ENCODE data around the gene BHLHE23. TPM values are rescaled to one million over a fixed set of nuclear protein-coding genes. Genes with fewer than 3 reads are reported as not detected.
A peak's percentile ranks its signal among the peaks of the same experiment; 100 is the strongest.
"Not testable (repeated sequence)": the region's sequence is repeated elsewhere in the genome, so short reads cannot be mapped to it uniquely, and the experiment has no call there.

The BHLHE23 gene
- total RNA-seq, 5 donors from 2014 or later (not counting 1 experiment from before 2014, with no cell fraction given) = not detected

GRCh38 chr20:62962891-62963613, 43.7 kb downstream of the BHLHE23 start:
- H3K27ac Mint-ChIP-seq = no peak overlapping the region
- DNase-seq = no peak
- H3K27me3 ChIP-seq (replicated peaks in 1 of 2; ENCODE audit: control insufficient read depth in 2 of 2, extremely low read depth in 1 of 2, insufficient read depth in 2 of 2, low read length in 1 of 2) = no peaks in the 10 kb centered on the region
- no peak overlapping the region for H3K27ac ChIP-seq (ENCODE audit: low read length)
- H3K4me1 Mint-ChIP-seq = peaks cover 0 to 11% (median 7%) of the 10 kb centered on the region in 3 donors
- peaks cover 0 to 22% of the 10 kb centered on the region in 2 experiments for H3K4me1 ChIP-seq (ENCODE audit: control insufficient read depth in 1 of 2, extremely low read depth in 1 of 2, insufficient read depth in 2 of 2, low read length in 2 of 2)
- ATAC-seq (replicated peaks in 1 of 4) = no peak
- 85% methylated on average over 29 of the region's 32 CpGs for WGBS (ENCODE audit: insufficient coverage)
- H3K27me3 Mint-ChIP-seq = no peaks in the 10 kb centered on the region
- no peaks in the 10 kb centered on the region for H3K9me3 Mint-ChIP-seq
- no peaks in the 10 kb centered on the region for H3K36me3 Mint-ChIP-seq
- no peak overlapping the region for H3K4me3 Mint-ChIP-seq
- ChIA-PET POLR2A (no interaction called here), CTCF (no interaction called here)
- H3K9me3 ChIP-seq = no peaks in the 10 kb centered on the region
- no peak overlapping the region for H3K4me3 ChIP-seq (ENCODE audit: control insufficient read depth in 1 of 2, extremely low read depth in 1 of 2, low read length in 1 of 2)
- no peaks in the 10 kb centered on the region for H3K36me3 ChIP-seq (ENCODE audit: control insufficient read depth in 2 of 2, extremely low read depth in 1 of 2, insufficient read depth in 1 of 2, low read length in 1 of 2)

DNA sequence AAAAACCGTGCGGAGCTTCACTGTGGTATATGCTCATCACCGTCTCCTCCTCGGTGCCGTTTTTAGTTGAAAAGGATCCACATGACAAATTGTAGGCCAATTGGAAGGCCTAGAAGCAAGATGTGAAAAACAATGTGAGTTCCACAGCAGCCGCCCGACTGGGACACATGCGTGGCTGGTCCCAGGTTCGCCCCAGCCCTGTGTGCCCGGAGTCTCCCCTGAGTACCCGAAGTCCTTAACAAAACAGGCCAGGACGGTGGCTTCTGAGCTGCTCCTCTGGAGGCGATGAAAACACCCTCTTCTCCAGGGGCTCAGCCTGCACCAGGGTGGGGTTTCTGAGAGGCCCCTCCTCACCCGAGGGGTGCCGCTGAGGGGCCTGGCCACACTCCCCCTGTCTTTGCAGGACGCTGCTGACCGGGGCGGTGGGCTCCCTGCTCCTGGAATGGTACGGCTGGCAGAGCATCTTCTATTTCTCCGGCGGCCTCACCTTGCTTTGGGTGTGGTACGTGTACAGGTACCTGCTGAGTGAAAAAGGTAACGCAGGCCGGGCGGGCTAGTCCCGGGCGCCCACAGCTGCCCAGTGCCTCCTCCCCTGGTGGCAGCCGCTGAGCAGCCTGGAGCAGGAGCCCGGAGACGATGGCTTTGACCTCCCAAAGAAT, 44.4 kb downstream of the BHLHE23 start:
- no peak overlapping the region for H3K4me3 Mint-ChIP-seq
- H3K9me3 ChIP-seq = no peaks in the 10 kb centered on the region
- H3K4me3 ChIP-seq (ENCODE audit: control insufficient read depth in 1 of 2, extremely low read depth in 1 of 2, low read length in 1 of 2) = no peak overlapping the region
- no peaks in the 10 kb centered on the region for H3K27me3 Mint-ChIP-seq
- H3K9me3 Mint-ChIP-seq = no peaks in the 10 kb centered on the region
- no peak for DNase-seq
- 87% methylated on average over 27 of the region's 30 CpGs for WGBS (ENCODE audit: insufficient coverage)
- CTCF ChIA-PET = no interaction called here
- ATAC-seq (replicated peaks in 1 of 4) = no peak
- H3K4me1 ChIP-seq (ENCODE audit: control insufficient read depth in 1 of 2, extremely low read depth in 1 of 2, insufficient read depth in 2 of 2, low read length in 2 of 2) = peaks cover 0 to 24% of the 10 kb centered on the region in 2 experiments
- H3K27ac Mint-ChIP-seq = no peak overlapping the region
- H3K4me1 Mint-ChIP-seq = peaks cover 0 to 11% (median 7%) of the 10 kb centered on the region in 3 donors
- no peaks in the 10 kb centered on the region for H3K36me3 Mint-ChIP-seq
- POLR2A ChIA-PET = no interaction called here
- no peaks in the 10 kb centered on the region for H3K27me3 ChIP-seq (replicated peaks in 1 of 2; ENCODE audit: control insufficient read depth in 2 of 2, extremely low read depth in 1 of 2, insufficient read depth in 2 of 2, low read length in 1 of 2)
- no peaks in the 10 kb centered on the region for H3K36me3 ChIP-seq (ENCODE audit: control insufficient read depth in 2 of 2, extremely low read depth in 1 of 2, insufficient read depth in 1 of 2, low read length in 1 of 2)
- no peak overlapping the region for H3K27ac ChIP-seq (ENCODE audit: low read length)

DNA sequence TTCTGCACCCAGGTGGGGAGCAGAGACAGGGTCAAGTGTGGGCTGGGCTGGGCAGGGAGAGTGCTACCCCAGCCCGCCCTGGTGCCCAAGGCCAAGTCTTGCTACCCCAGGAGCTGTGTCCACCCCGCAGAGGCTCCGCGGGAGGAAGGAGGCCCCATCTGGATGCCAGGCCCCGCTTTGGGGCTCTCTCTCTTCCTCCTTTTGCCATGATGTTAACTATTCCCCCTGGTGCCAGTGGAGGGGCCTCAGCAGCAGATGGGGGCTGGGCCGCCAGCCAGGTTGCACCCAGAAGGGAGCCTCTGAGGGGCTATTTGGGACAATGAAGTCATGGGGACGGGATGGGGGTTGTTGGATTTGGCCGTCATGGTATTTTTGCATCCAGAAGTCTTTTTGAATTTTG, 45.0 kb downstream of the BHLHE23 start:
- Histone ChIP-seq H3K36me3 (ENCODE audit: control insufficient read depth in 2 of 2, extremely low read depth in 1 of 2, insufficient read depth in 1 of 2, low read length in 1 of 2) (no peaks in the 10 kb centered on the region), H3K4me1 (ENCODE audit: control insufficient read depth in 1 of 2, extremely low read depth in 1 of 2, insufficient read depth in 2 of 2, low read length in 2 of 2) (peaks cover 0 to 24% of the 10 kb centered on the region in 2 experiments), H3K9me3 (no peaks in the 10 kb centered on the region), H3K4me3 (ENCODE audit: control insufficient read depth in 1 of 2, extremely low read depth in 1 of 2, low read length in 1 of 2) (no peak overlapping the region), H3K27me3 (replicated peaks in 1 of 2; ENCODE audit: control insufficient read depth in 2 of 2, extremely low read depth in 1 of 2, insufficient read depth in 2 of 2, low read length in 1 of 2) (no peaks in the 10 kb centered on the region), H3K27ac (ENCODE audit: low read length) (no peak overlapping the region)
- Mint-ChIP-seq H3K9me3 (no peaks in the 10 kb centered on the region), H3K4me3 (no peak overlapping the region), H3K4me1 (peaks cover 0 to 11% (median 7%) of the 10 kb centered on the region in 3 donors), H3K27me3 (no peaks in the 10 kb centered on the region), H3K36me3 (no peaks in the 10 kb centered on the region), H3K27ac (no peak overlapping the region)
- DNase-seq (no peak), ATAC-seq (replicated peaks in 1 of 4) (no peak)
- ChIA-PET CTCF (no interaction called here), POLR2A (no interaction called here)
- 92% methylated on average over 8 of the region's 8 CpGs for WGBS (ENCODE audit: insufficient coverage)

- Mint-ChIP-seq H3K36me3 (no peaks in the 10 kb centered on the region), H3K27me3 (no peaks in the 10 kb centered on the region), H3K4me3 (no peak overlapping the region), H3K27ac (no peak overlapping the region), H3K9me3 (no peaks in the 10 kb centered on the region), H3K4me1 (peaks cover 0 to 11% (median 7%) of the 10 kb centered on the region in 3 donors)
- no peaks in the 10 kb centered on the region for H3K9me3 ChIP-seq
- H3K4me3 ChIP-seq (ENCODE audit: control insufficient read depth in 1 of 2, extremely low read depth in 1 of 2, low read length in 1 of 2) = no peak overlapping the region
- ATAC-seq (replicated peaks in 1 of 4) (no peak), DNase-seq (no peak)
- H3K27me3 ChIP-seq (replicated peaks in 1 of 2; ENCODE audit: control insufficient read depth in 2 of 2, extremely low read depth in 1 of 2, insufficient read depth in 2 of 2, low read length in 1 of 2) = no peaks in the 10 kb centered on the region
- 94% methylated on average over 10 of the region's 19 CpGs for WGBS (ENCODE audit: insufficient coverage)
- peaks cover 0 to 24% of the 10 kb centered on the region in 2 experiments for H3K4me1 ChIP-seq (ENCODE audit: control insufficient read depth in 1 of 2, extremely low read depth in 1 of 2, insufficient read depth in 2 of 2, low read length in 2 of 2)
- H3K36me3 ChIP-seq (ENCODE audit: control insufficient read depth in 2 of 2, extremely low read depth in 1 of 2, insufficient read depth in 1 of 2, low read length in 1 of 2) = no peaks in the 10 kb centered on the region
- ChIA-PET POLR2A (no interaction called here), CTCF (interaction anchor here in 1 of 2 donors (0.6 kb wide), 1 partner anchor 167 kb away, joined by 6 read pairs; no protein-coding TSS in a partner anchor)
- no peak overlapping the region for H3K27ac ChIP-seq (ENCODE audit: low read length)
Measured at GRCh38 chr20:62961310-62961783, 45.4 kb downstream of the BHLHE23 start.

GRCh38 chr20:62960446-62961309, 46.1 kb downstream of the BHLHE23 start:
- H3K36me3 ChIP-seq (ENCODE audit: control insufficient read depth in 2 of 2, extremely low read depth in 1 of 2, insufficient read depth in 1 of 2, low read length in 1 of 2); H3K27me3 Mint-ChIP-seq; H3K36me3 Mint-ChIP-seq; DNase-seq; H3K4me3 ChIP-seq (ENCODE audit: control insufficient read depth in 1 of 2, extremely low read depth in 1 of 2, low read length in 1 of 2); H3K9me3 ChIP-seq; H3K27me3 ChIP-seq (replicated peaks in 1 of 2; ENCODE audit: control insufficient read depth in 2 of 2, extremely low read depth in 1 of 2, insufficient read depth in 2 of 2, low read length in 1 of 2); POLR2A ChIA-PET; ATAC-seq (replicated peaks in 1 of 4); H3K9me3 Mint-ChIP-seq; H3K27ac ChIP-seq (ENCODE audit: low read length); H3K4me3 Mint-ChIP-seq; H3K27ac Mint-ChIP-seq: not testable (repeated sequence)
- peaks cover 0 to 24% of the 10 kb centered on the region in 2 experiments for H3K4me1 ChIP-seq (ENCODE audit: control insufficient read depth in 1 of 2, extremely low read depth in 1 of 2, insufficient read depth in 2 of 2, low read length in 2 of 2)
- peaks cover 0 to 11% (median 7%) of the 10 kb centered on the region in 3 donors for H3K4me1 Mint-ChIP-seq
- 95% methylated on average over 18 of the region's 31 CpGs for WGBS (ENCODE audit: insufficient coverage)
- CTCF ChIA-PET = interaction anchor here in 1 of 2 donors (0.6 kb wide), 1 partner anchor 166 kb away, joined by 6 read pairs; no protein-coding TSS in a partner anchor

DNA sequence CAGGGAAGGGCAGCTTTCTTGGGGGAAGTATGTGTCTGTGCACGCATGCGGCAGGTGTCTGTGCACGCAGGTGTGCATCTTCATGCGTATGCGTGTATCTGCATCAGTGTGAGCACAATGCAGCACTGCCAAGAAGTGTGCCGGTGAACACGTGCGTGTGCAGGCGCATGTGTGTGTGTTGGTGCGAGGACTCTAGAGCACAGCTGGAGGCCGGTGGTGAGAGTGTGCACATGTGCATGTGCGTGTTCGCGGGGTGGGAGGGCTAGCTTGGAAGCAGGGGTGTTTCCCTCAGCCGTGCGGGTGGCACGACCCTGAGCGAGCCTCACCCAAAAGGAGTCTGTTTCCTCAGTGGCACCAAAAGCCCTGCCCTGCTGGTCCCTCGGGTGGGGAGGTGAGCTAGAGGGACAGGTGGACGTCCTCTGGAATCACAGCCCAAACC, 46.7 kb downstream of the BHLHE23 start:
- Mint-ChIP-seq H3K36me3 (no peaks in the 10 kb centered on the region), H3K27me3 (no peaks in the 10 kb centered on the region), H3K4me1 (peaks cover 0 to 11% (median 10%) of the 10 kb centered on the region in 3 donors), H3K27ac (no peak overlapping the region), H3K4me3 (peak overlapping the region in 1 of 3 donors; percentile 49), H3K9me3 (no peaks in the 10 kb centered on the region)
- 94% methylated on average over 20 of the region's 20 CpGs for WGBS (ENCODE audit: insufficient coverage)
- no peaks in the 10 kb centered on the region for H3K27me3 ChIP-seq (replicated peaks in 1 of 2; ENCODE audit: control insufficient read depth in 2 of 2, extremely low read depth in 1 of 2, insufficient read depth in 2 of 2, low read length in 1 of 2)
- H3K4me3 ChIP-seq (ENCODE audit: control insufficient read depth in 1 of 2, extremely low read depth in 1 of 2, low read length in 1 of 2) = no peak overlapping the region
- H3K36me3 ChIP-seq (ENCODE audit: control insufficient read depth in 2 of 2, extremely low read depth in 1 of 2, insufficient read depth in 1 of 2, low read length in 1 of 2) = no peaks in the 10 kb centered on the region
- DNase-seq (no peak), ATAC-seq (replicated peaks in 1 of 4) (no peak)
- ChIA-PET CTCF (no interaction called here), POLR2A (no interaction called here)
- no peak overlapping the region for H3K27ac ChIP-seq (ENCODE audit: low read length)
- no peaks in the 10 kb centered on the region for H3K9me3 ChIP-seq
- H3K4me1 ChIP-seq (ENCODE audit: control insufficient read depth in 1 of 2, extremely low read depth in 1 of 2, insufficient read depth in 2 of 2, low read length in 2 of 2) = peaks cover 0 to 26% of the 10 kb centered on the region in 2 experiments
